GM10266 (cell line): ENCODE results near the gene ADAM23.
A peak's percentile ranks its signal among the peaks of the same experiment; 100 is the strongest.
"Not testable (repeated sequence)": the region's sequence is repeated elsewhere in the genome, so short reads cannot be mapped to it uniquely, and the experiment has no call there.

Source experiments
- DNase-seq: peaks from one replicate; pipeline ENCODE4 v3.0.0; 2012; ENCODE audit errors: extremely low spot score
- TF ChIP-seq, protein P1 (sequence below): IDR thresholded peaks from 2 replicates; pipeline ENCODE4 v1.5.1; 2012; ENCODE audit warnings: mild to moderate bottlenecking, low read depth; ENCODE audit not compliant: control insufficient read depth, insufficient read depth; ENCODE audit errors: missing control alignments

Gene ADAM23, protein sequence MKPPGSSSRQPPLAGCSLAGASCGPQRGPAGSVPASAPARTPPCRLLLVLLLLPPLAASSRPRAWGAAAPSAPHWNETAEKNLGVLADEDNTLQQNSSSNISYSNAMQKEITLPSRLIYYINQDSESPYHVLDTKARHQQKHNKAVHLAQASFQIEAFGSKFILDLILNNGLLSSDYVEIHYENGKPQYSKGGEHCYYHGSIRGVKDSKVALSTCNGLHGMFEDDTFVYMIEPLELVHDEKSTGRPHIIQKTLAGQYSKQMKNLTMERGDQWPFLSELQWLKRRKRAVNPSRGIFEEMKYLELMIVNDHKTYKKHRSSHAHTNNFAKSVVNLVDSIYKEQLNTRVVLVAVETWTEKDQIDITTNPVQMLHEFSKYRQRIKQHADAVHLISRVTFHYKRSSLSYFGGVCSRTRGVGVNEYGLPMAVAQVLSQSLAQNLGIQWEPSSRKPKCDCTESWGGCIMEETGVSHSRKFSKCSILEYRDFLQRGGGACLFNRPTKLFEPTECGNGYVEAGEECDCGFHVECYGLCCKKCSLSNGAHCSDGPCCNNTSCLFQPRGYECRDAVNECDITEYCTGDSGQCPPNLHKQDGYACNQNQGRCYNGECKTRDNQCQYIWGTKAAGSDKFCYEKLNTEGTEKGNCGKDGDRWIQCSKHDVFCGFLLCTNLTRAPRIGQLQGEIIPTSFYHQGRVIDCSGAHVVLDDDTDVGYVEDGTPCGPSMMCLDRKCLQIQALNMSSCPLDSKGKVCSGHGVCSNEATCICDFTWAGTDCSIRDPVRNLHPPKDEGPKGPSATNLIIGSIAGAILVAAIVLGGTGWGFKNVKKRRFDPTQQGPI

DNA sequence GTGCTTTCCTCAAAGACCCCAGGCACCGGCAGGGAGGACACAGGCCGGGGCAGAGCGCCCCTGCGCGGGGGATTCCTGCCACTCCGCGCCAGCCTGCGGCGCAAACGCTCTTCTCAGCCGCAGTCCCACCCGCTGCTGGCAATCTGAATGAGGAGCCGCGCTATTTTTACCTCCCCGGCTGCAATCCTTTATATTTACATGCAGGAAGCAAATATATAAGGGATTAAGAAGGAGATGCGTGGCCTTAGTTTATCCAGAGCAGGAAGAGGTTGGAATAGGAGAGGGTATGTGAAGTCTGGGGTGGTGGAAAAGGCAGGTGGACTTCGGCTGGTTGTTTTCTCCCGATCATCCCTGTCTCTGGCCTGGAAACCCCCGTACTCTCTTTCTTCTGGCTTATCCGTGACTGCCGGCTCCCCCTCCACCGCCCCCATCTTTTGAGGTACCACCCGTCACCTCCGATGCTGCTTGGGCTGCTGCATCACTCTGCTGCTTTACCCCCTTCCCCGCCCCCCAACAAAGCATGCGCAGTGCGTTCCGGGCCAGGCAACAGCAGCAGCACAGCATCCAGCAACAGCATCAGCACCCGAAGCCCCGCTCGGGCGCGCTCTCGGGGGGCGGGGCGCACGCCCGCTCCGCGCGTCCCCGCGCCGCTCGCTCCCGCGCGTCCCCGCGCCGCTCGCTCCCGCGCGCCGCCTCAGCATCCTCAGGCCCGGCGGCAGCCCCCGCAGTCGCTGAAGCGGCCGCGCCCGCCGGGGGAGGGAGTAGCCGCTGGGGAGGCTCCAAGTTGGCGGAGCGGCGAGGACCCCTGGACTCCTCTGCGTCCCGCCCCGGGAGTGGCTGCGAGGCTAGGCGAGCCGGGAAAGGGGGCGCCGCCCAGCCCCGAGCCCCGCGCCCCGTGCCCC is at the start of gene ADAM23:
ADAM23 (plus strand) TSS at position 700 of the 902 bp plus-strand sequence. CDS start 335 bp downstream, outside the sequence.
- DNase-seq: peak; percentile 76
- TF ChIP-seq, protein P1, sequence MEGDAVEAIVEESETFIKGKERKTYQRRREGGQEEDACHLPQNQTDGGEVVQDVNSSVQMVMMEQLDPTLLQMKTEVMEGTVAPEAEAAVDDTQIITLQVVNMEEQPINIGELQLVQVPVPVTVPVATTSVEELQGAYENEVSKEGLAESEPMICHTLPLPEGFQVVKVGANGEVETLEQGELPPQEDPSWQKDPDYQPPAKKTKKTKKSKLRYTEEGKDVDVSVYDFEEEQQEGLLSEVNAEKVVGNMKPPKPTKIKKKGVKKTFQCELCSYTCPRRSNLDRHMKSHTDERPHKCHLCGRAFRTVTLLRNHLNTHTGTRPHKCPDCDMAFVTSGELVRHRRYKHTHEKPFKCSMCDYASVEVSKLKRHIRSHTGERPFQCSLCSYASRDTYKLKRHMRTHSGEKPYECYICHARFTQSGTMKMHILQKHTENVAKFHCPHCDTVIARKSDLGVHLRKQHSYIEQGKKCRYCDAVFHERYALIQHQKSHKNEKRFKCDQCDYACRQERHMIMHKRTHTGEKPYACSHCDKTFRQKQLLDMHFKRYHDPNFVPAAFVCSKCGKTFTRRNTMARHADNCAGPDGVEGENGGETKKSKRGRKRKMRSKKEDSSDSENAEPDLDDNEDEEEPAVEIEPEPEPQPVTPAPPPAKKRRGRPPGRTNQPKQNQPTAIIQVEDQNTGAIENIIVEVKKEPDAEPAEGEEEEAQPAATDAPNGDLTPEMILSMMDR: no peak

DNA sequence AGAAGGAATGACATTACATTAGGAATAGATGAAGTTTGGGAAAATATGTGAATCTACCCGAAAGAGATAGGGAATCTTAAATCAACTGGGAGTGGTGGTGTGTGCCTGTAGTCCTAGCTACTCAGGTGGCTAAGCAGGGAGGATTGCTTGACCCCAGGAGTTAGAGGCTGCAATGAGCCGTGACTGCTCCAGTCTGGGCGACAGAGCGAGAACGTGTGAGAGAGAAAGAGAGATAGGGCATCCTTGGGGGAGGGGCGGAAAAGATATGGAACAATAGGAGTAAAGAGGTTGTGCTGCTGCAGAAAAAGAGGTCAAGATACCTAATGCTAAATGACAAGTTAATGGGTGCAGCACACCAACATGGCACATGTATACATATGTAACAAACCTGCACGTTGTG is 47.1 kb upstream of the ADAM23 start:
- TF ChIP-seq, protein P1: no peak
- no peak for DNase-seq

DNA sequence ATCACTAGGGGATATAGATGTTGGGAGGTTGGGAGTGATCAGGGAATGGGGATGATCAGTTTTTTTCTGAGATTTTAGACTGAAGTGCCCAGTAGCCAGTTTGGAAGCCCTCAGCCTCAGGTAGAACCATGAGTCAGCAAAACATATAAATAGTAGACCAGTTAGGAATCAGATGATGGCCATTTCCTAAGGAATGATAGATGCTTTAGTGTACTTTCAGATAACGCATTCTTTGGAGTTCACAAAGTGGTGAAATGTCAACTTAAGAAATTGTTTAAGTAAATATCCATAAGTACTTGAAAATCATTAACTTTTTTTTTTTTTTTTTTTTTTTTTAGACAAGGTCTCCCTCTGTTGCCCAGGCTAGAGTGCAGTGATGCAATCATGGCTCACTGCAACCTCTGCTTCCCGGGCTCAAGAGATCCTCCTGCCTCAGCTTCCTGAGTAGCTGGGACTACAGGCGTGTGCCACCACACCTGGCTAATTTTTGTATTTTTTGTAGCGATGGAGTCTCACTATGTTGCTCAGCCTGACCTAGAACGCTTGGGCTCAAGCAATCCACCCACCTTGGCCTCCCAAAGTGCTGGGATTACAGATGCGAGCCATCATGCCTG is 40.3 kb upstream of the ADAM23 start:
- not testable (repeated sequence) for DNase-seq

DNA sequence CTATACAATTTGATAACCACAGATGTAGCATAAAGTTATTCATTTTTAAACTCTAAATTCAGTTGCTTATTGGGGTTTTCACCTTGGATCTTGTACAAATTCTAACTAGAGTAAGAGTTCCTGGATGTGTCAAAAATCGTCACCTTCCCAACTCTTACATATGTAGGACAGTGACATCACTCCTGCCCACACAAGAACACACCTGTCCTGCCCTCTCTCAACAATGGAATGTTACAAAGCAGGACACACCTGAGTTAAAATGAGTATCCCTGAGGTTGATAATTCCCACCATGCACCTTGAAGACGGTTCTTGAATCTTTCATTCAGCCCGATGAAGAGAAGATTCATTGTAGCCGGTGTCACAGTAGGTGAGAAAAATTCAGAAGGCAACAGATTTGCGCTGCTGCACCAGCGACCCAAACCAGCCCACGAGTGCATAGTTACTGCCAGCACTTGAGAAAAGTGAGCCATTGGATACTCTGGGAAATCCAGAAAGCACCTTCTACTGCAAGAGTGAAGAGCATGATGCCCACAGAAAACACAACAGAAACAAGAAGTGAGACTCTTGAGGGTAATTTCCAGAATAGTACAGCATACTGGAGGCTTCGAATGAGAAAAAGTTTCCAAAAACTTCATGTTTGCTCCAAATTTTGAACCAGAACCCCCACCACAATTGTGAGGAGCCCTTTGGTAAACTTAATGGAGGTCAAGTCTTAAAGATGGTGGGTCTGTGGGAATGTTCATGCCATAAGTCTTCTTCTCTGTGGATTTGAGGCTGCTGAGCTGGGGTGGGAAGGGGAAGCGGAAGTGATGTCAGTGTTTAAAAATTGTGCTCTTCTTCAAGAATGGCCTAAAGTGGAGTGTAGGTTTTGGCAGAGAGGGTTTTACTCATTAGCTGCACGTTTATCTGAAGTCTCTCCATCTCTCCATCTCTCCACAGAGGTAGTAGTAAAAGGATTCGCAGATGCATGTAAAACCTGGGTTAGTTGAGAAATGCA is 34.7 kb upstream of the ADAM23 start:
- DNase-seq: no peak

DNA sequence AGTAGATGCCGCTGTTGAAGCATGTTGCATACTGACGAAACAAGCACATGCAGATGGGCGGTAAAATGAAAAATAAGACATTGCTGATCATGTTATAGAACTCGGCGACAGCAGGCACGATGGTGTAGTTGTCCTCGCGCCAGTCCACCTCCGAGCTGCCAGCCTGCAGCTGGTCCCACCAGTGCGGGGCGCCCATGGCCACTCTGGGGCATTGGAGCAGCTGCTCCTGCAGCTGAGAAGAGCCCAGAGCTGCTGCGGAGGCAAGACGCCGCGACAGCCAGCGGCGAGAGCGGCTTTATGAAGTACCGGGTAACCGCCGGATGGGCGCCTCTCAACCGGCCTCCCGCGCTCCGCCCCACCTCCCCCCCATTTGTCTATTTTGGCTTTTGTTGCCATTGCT is 32.6 kb upstream of the ADAM23 start:
- no peak for DNase-seq
- TF ChIP-seq, protein P1: no peak

More for the DNA sequence above, 34.7 kb upstream of the ADAM23 start:
- TF ChIP-seq, protein P1: no peak

DNA sequence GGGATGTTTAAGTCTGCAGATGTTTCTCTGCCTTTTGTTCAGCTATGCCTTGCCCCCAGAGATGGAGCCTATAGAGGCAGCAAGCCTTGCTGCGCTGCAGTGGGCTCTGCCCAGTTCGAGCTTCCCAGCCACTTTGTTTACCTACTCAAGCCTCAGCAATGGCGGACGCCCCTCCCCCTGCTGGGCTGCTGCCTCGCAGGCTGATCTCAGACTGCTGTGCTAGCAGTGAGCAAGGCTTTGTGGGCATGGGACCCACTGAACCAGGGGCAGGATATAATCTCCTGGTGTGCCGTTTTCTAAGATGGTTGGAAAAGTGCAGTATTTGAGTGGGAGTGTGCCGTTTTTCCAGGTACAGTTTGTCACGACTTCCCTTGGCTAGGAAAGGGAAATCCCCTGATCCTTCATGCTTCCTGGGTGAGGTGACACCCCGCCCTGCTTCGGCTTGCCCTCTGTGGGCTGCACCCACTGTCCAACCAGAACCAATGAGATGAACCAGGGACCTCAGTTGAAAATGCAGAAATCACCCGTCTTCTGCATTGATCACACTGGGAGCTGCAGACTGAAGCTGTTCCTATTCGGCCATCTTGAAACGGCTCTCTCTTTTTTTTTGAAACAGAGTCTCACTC is 27.6 kb upstream of the ADAM23 start:
- TF ChIP-seq, protein P1: no peak
- no peak for DNase-seq
